ENCODE measurements around the gene PLB1.

DNA sequence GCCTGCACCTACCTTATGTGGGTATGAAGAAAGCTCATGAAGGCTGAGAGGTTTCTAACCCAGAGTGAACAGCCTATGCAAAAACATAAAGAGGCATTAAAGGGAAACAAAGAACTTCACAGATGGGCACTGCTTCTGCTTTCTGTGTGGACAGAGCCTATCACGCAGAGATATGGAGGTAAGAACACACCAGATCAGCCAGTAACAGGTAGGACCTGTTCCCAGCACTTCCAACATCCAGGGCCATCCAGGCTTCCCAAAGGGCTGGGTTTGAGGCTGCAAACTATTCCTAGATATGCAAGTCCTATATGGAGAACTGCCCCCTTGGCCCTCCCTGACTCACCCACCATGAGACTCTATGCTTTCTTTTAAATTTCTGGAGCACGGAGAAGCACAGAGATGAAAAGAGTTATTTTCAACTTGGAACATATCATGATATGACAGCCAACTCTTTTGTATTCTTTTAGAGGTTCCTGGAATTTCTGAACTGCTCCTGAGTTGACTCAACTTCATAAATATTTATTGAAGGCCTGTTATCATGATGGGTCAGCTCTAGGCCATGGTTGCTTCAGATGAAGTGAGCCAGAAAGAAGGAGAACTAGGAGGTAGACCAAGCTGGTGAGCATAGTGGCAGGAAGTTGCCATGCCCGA, 178.3 kb downstream of the PLB1 start:
- TF ChIP-seq, protein P1, sequence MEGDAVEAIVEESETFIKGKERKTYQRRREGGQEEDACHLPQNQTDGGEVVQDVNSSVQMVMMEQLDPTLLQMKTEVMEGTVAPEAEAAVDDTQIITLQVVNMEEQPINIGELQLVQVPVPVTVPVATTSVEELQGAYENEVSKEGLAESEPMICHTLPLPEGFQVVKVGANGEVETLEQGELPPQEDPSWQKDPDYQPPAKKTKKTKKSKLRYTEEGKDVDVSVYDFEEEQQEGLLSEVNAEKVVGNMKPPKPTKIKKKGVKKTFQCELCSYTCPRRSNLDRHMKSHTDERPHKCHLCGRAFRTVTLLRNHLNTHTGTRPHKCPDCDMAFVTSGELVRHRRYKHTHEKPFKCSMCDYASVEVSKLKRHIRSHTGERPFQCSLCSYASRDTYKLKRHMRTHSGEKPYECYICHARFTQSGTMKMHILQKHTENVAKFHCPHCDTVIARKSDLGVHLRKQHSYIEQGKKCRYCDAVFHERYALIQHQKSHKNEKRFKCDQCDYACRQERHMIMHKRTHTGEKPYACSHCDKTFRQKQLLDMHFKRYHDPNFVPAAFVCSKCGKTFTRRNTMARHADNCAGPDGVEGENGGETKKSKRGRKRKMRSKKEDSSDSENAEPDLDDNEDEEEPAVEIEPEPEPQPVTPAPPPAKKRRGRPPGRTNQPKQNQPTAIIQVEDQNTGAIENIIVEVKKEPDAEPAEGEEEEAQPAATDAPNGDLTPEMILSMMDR (IDR thresholded peaks at IDR 0.05; ENCODE audit: borderline replicate concordance, extremely low read depth, low read length, poor library complexity, severe bottlenecking), result no peak
- TF ChIP-seq EZH2 (IDR thresholded peaks at IDR 0.05; ENCODE audit: borderline replicate concordance, low read depth, low read length, severe bottlenecking), result no peak

Measured in DND-41 (cell line).